GM12874 (cell line): Measurements from ENCODE around the gene TEX35.

ENCODE experiments used
- CTCF ChIP-seq: IDR thresholded peaks from 2 replicates; pipeline ENCODE4 v1.5.1; 2011; ENCODE audit warnings: low read depth, mild to moderate bottlenecking, control low read depth, low read length, moderate library complexity; ENCODE audit not compliant: insufficient read depth

The TEX35 gene

GRCh38 chr1:178531887-178532286 lies 19.0 kb downstream of the TEX35 start:
- no peak for TF ChIP-seq CTCF

DNA sequence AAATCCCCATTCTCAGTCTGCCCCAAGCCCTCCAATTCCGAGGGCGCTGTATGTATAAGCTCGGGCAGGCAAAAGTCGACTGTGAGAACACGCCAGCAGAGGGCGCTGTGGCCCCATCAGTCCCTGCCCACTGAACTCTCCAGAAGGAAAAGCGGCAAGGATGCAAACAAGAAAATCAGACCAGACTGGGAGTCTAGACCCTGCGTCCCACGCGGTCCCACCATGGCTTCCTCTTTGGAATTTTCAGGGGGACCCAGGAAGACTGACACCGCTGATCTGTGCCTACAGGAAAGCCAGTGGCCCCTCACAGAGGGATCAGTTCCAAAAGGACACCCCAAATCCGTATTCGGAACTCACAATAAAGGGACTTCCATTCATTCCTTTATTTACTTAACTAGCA lies 19.5 kb downstream of the TEX35 start:
- peak; percentile 82 for TF ChIP-seq CTCF

- TF ChIP-seq CTCF = no peak
These were observed 20.4 kb downstream of the TEX35 start for GRCh38 chr1:178533121-178533946.

- no peak for TF ChIP-seq CTCF
These were observed 21.4 kb downstream of the TEX35 start for GRCh38 chr1:178534137-178534868.

- no peak for TF ChIP-seq CTCF
These were observed 23.4 kb downstream of the TEX35 start for GRCh38 chr1:178536329-178536728.

DNA sequence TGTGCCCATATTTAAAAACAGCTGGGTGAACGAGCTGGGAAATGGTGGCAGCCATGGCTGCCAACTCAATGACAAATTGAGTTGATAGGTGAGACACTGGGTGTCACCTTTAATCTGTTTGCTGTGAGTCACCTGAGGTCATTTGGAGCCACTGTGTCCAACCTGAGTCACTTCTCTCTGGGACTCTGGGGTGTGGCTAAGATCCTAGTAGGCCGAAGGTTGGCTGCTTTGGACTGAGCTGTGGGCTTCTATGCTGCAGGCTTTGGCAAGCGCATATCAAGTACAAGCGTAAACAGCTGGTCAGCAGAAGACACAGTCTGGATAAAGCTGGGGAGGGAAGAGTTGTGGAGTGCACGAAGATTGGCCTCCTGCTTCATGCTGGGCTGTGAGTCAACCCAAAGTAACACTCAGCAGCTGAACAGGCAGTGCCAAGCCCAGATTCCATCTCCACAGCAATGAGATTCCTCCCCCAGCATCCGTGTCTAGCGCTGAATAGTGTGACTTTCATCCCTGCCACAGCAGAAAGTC lies 24.0 kb downstream of the TEX35 start:
- TF ChIP-seq CTCF = no peak

GRCh38 chr1:178537382-178538090 lies 24.6 kb downstream of the TEX35 start:
- no peak for TF ChIP-seq CTCF
